ENCODE results near the gene TNFSF10. TPM values are rescaled to one million over a fixed set of nuclear protein-coding genes. Genes with fewer than 3 reads are reported as not detected.

Gene TNFSF10
- total RNA-seq, 1 donor = 1.1 TPM

DNA sequence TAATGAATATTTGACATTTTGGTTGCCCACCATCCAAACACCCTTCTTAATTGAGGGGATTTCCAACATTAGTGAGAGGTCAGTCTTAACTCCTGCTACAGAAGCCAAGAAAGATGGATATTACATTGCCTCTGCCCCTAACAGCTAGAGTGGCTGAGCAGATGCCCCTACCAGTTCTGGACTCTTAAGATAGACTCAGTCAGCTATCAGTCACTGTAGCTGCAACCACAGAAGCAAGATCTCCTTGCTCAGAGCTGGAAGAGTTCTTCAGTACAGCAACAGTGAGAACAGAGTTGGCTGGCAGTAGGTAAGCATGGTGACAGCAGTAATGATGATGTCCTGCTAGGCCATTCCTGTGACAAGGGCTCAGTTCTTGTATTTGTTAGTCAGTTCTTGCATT lies 29.4 kb upstream of the TNFSF10 start:
- H3K4me3 ChIP-seq (ENCODE audit: low read depth, low read length) = no peak overlapping the region

DNA sequence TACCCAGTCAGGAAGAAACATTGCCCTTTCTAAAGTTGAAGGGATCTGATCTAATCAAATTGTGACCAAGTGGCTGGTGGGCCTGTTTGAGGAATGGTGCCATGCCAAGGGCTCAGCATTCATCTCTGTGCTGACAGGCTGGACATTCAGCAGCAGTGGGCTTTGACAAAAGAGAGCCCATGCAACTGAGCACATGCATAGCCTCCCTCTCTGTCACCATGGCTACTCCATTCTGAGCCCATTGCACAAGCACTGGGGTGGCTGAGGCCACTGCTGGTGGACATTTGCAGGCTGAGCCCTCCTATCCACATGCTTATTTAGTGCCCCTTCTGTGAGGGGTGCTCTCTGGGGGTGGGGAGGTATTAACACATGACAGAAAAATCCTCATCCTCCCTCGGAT lies 28.6 kb upstream of the TNFSF10 start:
- no peak for TF ChIP-seq CTCF (IDR thresholded peaks at IDR 0.05; ENCODE audit: insufficient read depth, low read length)
- DNase-seq (ENCODE audit: low read depth) = no peak

More for the DNA sequence above, 29.4 kb upstream of the TNFSF10 start:
- no peak for DNase-seq (ENCODE audit: low read depth)
- TF ChIP-seq CTCF (IDR thresholded peaks at IDR 0.05; ENCODE audit: insufficient read depth, low read length) = no peak

DNA sequence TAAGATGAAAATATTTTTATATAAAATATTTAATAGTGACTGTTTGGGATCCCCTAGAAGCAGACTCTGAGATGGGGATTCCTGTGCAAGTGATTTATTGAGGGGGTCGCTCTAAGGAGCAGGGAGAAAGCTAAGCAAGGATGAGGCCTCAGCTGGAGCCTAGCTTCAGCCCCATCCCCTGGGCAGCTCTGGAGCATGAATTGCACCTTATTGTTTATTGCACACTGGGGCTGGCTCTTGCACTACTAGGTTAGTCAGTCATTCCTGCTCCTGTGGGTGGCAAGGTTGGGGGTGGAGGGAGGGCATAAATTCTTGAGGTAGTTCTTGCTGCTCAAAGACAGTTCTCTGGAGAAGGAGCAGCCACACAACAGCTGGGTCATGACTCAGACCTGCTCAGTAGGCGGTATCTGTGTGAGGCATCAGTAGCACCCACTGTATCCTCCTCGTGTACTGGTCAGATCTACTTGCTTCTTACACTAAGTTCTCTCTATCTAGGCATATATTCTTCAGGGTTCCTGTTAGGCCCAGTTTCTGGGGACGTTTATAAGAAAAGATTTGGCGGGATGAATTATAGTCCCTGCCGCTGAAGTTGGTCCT lies 27.2 kb upstream of the TNFSF10 start:
- no peak for TF ChIP-seq CTCF (IDR thresholded peaks at IDR 0.05; ENCODE audit: insufficient read depth, low read length)
- peak; percentile 70 for DNase-seq (ENCODE audit: low read depth)
- H3K4me3 ChIP-seq (ENCODE audit: low read depth, low read length) = no peak overlapping the region

More for the DNA sequence above, 28.6 kb upstream of the TNFSF10 start:
- H3K4me3 ChIP-seq (ENCODE audit: low read depth, low read length) = no peak overlapping the region

DNA sequence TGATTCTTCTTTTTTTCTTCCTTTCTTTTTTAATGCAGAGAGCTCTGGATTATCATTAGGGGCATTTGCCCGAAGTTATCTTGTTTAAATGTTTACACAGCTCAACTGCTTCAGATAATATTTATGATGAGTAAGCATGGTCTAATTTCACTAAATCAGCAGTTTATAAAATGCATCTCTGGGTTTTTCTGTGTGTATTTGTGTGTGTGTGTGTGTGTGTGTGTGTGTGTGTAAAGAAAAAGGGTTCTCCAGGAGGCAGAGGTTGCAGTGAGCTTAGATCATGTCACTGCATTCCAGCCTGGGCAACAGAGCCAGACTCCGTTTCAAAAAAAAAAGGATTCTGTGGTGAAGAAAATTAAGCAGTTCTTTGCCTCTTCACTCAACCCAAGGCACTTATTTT lies 25.9 kb upstream of the TNFSF10 start:
- H3K4me3 ChIP-seq (ENCODE audit: low read depth, low read length) = no peak overlapping the region
- no peak for TF ChIP-seq CTCF (IDR thresholded peaks at IDR 0.05; ENCODE audit: insufficient read depth, low read length)
- DNase-seq (ENCODE audit: low read depth) = peak; percentile 37

DNA sequence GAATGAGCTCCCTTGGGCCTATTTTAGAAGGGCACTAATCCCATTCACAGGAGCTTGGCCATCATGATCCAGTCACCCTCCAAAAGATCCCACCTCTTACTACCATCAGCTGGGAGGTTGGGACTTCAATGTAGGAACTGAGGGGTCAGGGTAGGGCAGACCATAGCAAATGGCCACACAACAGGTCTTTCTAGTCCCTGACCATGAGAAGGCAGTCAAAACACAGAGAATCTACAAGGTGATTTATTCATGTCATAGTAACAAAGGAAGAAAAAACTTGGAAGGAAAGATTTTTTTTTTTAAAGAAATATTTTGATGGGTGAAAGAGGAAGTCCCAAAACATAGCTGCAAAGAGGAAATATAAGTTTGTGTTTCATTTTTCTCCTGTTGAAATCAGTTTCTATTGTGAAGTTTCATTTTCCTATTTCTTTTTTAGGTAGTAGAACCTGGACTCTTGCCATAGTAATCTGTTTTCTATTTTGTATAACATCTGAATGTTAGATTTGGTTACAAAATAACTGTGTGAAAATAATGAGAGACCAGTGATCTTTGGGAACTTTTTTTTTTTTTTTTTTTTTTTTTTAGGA lies 23.5 kb upstream of the TNFSF10 start:
- DNase-seq (ENCODE audit: low read depth) = no peak
- no peak overlapping the region for H3K4me3 ChIP-seq (ENCODE audit: low read depth, low read length)
- TF ChIP-seq CTCF (IDR thresholded peaks at IDR 0.05; ENCODE audit: insufficient read depth, low read length) = no peak

DNA sequence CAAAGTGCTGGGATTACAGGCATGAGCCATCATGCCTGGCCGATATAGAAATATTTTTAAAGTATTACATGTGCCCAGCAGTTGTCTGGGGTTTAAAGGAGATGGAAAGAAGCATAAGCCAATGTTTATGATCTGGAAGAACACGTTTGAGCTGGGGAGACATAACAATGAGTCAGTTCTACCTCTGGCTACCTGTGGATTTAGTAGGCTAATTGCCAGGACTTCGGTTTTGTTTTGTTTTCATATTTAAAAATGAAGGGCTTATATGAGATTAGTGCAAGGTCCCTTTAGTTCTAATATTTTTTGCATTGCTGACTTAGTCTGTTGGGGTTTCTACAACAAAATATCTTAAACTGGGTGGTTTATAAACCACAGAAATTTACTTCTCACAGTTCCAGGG lies 22.9 kb upstream of the TNFSF10 start:
- no peak overlapping the region for H3K4me3 ChIP-seq (ENCODE audit: low read depth, low read length)
- TF ChIP-seq CTCF (IDR thresholded peaks at IDR 0.05; ENCODE audit: insufficient read depth, low read length) = no peak
- no peak for DNase-seq (ENCODE audit: low read depth)

- no peak for DNase-seq (ENCODE audit: low read depth)
- H3K4me3 ChIP-seq (ENCODE audit: low read depth, low read length) = no peak overlapping the region
- no peak for TF ChIP-seq CTCF (IDR thresholded peaks at IDR 0.05; ENCODE audit: insufficient read depth, low read length)
Observed at GRCh38 chr3:172544404-172544803, 21.2 kb upstream of the TNFSF10 start.

All from fibroblast of the aortic adventitia (primary cell).